NCI-H2227 (cell line): ENCODE results near the gene EDEM1.

Experiments used
- DNase-seq: peaks from one replicate; lab custom pipeline; 2025; ENCODE audit not compliant: unreplicated experiment; lab: John Stamatoyannopoulos, UW

EDEM1 gene

DNA sequence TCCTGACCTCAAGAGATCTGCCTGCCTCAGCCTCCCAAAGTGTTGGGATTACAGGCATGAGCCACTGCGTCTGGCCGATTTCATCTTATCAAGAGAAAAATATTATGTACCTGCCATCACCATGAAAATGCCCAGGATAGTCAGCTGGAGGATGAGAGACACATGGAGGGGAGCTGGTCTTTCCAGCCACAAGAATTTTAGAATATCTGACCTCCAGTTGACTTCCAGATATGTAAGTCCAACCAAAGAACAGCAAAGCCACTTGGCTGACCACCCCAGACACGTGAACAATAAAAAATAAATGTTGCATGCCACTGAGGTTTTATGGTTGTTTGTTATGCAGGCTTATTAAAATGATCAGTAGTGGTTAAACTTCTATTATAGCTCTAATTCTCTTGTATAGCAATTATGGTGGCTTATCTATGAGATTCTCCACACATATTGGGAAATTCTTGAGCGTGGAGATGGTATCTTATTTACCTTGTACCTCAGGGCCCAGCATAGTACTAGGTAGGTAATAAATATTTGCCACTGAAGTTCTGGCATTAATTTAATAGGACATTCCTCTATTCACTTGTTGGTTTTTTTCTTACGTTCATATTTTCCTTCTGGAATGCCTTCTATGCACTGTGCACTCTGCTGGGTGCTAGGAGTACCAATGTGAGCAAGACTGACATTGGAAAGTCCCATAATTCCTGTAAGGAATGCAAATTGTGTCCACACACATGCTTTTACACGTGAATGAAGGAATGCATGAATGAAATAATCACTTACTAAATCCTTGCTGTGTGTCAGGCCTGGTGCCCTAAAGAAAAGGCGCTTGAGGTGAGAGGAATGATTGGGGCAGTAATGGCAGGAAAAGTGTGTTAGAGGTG is 77.6 kb downstream of the EDEM1 start:
- no peak for DNase-seq

DNA sequence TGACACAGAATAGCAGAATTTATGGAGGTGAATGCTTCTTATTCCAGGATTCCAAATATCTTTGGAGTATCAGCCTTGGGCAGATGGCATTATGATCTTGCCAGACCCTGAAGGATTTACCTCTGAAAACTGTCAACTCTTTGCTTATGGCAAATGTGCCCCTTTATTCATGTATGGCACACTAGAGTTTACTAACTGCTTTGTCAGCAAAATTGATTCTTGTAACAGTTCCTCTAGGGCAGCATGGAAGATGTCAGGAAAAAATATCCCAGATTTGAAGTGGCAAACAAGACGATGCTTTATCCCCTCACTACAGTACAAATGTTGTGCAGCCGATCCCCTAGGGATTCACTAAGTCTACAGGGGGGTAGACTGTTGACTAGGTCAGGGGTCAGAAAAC is 79.7 kb downstream of the EDEM1 start:
- no peak for DNase-seq

DNA sequence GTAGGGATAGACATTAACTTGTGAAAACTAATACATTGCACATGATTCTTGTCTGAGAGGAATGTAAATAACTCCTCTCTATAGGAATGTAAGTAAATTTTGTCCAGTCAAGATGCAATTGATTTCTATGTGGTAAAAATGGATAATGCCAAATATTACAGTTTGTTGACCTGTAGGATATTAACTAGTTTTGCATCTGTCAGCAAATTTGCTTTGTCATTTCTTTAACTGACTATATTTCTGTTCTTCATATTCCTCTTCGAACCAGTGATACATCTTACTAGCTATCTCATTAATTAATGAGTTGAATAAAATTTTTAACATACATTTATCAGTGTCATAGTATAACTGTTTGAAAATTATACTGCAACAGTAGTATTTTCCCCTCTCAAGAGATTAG is 80.4 kb downstream of the EDEM1 start:
- DNase-seq = no peak
